Stimulated activated CD8-positive, alpha-beta memory T cell treated with anti-CD3 and anti-CD28 coated beads, Interleukin-15, amount 100 ng/mL, for 4 hours (primary cell): ENCODE measurements around the gene HSFX3.
"Not testable (repeated sequence)": the region's sequence is repeated elsewhere in the genome, so short reads cannot be mapped to it uniquely, and the experiment has no call there.

Experiments
- DNase-seq, 2 donors: peaks; one replicate each; pipeline ENCODE4 v3.0.0-alpha.2; 2020; ENCODE audit warnings: low read depth in 2 of 2

HSFX3 gene, protein sequence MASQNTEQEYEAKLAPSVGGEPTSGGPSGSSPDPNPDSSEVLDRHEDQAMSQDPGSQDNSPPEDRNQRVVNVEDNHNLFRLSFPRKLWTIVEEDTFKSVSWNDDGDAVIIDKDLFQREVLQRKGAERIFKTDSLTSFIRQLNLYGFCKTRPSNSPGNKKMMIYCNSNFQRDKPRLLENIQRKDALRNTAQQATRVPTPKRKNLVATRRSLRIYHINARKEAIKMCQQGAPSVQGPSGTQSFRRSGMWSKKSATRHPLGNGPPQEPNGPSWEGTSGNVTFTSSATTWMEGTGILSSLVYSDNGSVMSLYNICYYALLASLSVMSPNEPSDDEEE

DNA sequence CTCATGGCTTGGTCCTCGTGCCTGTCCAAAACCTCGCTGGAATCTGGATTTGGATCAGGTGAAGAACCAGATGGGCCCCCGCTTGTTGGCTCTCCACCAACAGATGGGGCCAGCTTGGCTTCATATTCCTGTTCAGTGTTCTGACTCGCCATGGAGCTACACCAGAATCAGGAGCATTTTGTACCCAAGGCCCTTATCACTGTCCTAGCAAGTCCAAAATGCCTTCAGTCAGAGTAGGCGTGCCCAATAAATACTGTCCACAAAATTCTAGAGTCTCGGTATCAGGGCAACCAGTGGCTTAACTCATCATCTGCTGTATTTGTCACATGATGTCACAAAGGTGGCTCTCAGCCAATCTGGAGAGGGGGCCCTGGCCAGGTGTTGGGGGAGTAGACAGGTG, at the start of gene HSFX3:
HSFX3 (minus strand) TSS at position 224 of the 400 bp plus-strand sequence; CDS start at position 152, 72 bp downstream.
- not testable (repeated sequence) for DNase-seq

DNA sequence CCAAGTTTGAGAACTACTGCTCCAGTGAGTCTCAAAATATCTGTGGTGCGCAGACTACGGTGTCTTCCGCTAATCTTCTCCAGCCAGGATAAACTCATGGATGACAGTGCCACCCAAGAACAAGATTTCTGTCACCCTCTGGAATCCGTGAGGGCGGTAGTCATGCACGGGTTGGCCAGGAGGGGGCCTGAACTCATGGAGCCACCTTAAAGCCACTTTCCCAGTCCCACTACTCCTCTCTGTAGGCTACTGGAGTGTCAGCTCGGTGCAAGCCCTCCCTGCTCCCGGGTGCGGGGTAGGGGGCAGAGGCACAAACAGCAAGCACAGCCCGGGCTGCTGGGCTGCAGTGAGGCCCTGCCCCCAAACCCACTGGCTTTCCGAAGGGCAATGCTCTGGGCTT, 48.9 kb upstream of the HSFX3 start:
- not testable (repeated sequence) for DNase-seq

DNA sequence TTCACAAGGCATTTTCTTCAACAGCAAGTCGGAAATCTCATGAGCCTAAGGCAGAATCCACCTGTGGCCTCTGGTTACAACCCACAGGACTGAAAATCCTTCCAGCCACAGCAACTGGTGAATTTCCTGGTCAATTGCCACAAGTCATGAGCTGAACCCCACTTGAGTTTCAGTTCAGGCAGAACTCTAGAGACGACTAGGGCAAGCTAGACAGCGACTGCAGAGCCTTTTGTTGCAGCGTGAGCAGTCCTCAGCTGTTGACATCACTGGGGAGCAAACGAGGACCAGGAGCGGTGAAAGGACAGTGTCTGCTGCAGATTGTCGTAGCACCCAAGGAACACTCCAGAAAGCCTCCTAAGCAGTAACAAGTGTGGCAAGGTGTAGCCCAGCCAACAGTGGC, 46.2 kb upstream of the HSFX3 start:
- not testable (repeated sequence) for DNase-seq

DNA sequence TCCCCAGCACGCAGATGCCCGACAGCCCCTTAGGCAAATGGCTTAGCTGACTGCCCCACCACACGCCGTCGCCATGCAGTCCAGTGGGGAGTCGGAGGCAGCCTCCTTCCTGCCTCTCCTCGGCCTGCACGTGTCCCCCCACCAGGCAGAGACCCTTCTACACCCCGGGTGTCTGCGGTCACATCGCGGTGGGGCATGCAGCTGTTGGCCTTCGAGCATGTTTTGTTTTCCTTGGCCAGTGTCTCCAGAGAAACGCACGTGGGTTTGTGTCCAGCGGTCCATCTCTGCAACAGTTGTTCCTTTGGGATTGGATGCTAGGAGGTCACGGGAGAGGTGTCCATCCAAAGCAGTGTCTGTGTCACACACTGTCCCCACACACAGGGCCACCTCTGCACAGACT, 45.5 kb upstream of the HSFX3 start, which contains the start of gene HSFX2:
HSFX2 (minus strand) TSS at position 101 of the 400 bp plus-strand sequence. CDS start 614 bp downstream, outside the sequence.
- not testable (repeated sequence) for DNase-seq

DNA sequence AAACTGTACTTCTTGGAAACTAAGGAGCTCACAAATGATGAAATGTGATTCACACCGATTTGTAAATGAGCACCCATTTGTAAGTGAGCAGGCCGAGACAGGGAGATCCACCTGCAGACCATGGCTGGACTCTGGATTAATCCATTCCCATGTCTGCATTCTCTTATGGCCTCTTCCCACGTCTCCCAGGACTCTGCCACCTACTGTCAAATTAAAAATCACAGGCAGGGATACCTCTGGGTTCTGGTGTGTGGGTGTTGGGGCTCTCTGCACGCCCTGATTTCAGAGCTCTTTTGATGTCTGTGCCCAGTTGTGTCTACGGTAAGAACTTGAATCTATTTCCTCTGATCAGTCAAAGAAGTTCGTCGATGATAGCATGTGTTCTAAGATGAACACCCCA, 41.3 kb upstream of the HSFX3 start:
- DNase-seq: not testable (repeated sequence)

DNA sequence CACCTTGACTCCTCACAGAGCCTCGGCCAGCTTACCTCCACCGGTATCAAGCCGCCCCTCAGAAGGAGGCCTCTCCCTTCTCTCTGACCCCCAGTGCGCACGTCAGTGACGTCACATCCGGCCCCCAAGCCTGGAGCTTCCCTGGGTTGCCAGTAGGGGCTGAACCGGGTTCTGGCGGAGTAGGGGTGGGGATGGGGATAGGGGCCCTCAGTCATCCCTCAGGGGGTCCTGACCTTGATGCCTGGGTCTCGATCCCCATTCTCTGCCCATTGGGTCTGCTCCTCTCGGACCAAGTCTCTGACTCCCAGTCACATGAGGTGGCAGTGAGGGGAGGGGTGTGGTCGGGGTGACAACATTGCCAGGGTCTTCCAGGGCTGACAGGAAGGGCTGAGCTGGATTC, 37.6 kb upstream of the HSFX3 start, which contains the start of gene MAGEA9B:
MAGEA9B (minus strand) TSS at position 101 of the 400 bp plus-strand sequence. CDS start 4,280 bp downstream, outside the sequence.
- DNase-seq: not testable (repeated sequence)

DNA sequence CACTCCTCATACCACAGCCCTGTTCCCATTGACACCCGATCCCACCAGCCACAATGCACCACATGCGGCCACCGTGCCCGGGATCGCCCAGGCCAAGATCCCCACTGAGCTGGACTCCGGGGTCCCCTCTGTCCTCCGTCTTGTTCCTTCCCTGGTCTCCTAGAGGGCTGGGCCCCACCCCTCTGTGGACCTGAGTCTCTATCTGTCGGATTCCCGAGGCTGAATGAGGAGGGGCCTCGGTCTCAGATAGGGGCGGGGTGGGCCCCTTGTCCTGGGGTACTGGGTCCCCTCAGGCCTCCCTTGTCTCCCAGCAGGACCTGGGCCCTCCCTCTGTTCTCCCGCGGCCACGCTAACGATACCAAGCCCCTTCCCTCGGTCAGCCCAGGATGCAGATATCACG, 35.9 kb upstream of the HSFX3 start:
- DNase-seq: not testable (repeated sequence)

DNA sequence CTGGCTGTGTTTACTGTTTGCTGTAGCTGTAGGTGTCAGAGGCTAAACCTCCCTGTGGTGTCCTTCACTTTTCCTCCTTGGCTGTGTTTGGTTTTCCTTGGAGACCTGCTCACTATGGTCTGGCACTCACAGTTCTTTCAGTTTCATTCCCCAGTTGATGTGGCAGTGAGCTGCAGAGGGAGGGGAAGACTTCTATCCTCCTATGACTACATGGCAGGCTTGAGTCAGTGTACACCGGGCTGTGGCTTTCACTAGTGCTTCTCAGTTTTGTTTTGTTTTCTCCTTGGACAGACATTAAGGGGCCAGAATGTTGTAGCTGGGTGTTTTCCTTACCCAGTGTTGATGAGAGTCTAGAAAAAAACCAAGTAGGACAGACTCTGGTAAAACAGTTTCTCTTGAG, 23.7 kb upstream of the HSFX3 start:
- not testable (repeated sequence) for DNase-seq

DNA sequence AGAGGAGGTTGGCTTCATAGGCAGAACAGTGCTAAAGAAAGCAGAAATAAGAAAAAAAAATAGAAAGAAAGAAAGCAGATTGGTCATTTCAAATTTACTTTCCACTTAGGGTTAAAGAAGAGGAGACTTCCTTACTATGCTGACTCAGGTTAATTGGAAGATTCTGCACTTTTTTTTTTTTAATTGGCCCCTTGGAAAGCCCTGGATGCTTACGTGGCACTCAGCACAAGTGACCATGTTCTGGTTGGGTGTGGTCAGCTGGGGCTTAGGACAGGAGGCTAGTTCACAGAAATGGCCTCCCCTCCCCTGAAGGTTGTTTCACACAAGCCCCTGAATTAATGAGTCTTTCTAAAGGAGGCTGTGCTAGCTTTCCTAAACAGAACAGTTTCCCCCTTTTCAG, 23.0 kb upstream of the HSFX3 start:
- no peak for DNase-seq

DNA sequence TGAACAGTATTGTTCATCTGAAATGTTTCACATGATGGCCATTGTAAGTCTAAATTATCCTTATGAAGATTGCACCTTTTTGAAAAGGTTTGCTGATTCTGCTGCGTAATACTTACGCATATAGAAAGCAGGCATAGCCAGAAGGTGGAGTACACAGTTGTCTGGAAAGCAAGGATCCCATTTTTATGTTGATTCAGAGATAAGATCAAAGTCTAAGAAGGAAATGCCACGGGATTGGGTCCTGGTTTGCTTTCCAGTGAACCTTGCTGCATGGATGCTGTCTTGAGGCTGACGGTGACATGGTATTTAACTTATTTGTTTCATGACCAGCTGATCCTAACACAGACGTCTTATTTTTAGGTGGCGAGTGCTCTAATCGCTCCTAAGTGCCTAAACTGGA, 22.0 kb upstream of the HSFX3 start:
- DNase-seq: no peak

DNA sequence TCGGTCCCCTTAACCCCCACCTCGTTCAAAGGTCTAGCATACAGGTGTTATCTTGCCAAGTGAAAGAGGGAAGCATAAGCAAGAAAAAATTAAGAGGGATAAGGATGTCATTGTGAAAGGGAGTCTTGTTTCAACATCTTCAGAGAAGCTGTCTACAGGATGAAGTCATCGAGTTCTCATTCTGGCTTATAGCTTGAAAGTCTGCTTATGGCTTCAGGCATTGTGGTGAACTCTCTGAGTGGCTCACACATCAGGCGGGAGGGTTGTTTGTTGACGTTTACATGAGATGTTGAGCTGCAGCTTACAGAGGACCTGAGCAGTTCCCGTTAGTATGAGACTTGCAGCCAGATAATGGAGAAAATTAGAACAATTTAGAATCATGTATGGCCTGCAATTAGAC, 20.9 kb upstream of the HSFX3 start:
- DNase-seq: no peak

DNA sequence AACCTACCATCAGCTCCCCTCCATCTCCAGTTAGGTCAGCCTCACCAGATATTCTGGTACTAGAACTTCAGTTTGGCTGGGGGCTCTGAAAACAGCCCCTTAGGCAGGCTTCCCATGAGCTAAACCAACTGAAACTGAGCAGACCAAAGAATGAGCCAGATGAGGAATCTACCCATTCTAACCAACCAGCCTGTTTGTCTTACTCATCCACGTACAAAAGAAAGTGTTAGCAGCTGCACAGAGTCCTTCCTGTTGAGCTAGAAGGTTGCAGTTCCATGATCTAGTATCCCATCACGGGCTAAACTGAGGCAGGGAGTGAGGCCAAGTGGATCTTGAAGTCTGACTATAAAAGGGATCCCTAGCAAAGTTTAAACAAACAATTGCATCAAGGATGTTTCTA, 20.0 kb upstream of the HSFX3 start:
- no peak for DNase-seq

DNA sequence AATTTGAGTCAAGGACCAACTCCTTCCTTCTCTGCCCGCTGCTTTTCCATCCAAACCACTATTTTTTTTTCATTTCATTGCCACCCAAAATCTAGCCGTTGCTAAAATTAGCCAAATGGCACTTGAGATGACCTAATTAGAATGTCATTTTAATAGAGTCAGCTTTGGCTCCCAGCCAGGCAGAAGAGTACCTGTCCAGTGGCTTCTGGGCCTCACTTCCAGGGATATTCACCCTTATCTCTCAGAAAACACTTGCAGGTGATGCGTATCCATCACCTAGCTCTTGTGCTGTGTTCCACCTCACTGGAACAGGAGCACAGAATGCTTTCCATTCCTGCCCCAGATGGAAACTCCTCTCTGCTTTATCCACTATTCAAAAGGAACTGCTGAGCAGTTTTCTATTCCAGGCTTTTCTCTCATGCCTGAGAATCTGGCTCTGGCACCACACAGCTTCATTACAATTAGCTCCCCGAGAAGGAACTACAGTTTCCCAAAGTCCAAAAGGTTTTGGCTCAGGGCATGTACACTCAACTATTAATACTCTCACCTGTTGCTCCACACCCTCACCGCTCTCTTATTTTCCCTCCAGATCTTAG, 19.1 kb upstream of the HSFX3 start:
- DNase-seq: no peak

DNA sequence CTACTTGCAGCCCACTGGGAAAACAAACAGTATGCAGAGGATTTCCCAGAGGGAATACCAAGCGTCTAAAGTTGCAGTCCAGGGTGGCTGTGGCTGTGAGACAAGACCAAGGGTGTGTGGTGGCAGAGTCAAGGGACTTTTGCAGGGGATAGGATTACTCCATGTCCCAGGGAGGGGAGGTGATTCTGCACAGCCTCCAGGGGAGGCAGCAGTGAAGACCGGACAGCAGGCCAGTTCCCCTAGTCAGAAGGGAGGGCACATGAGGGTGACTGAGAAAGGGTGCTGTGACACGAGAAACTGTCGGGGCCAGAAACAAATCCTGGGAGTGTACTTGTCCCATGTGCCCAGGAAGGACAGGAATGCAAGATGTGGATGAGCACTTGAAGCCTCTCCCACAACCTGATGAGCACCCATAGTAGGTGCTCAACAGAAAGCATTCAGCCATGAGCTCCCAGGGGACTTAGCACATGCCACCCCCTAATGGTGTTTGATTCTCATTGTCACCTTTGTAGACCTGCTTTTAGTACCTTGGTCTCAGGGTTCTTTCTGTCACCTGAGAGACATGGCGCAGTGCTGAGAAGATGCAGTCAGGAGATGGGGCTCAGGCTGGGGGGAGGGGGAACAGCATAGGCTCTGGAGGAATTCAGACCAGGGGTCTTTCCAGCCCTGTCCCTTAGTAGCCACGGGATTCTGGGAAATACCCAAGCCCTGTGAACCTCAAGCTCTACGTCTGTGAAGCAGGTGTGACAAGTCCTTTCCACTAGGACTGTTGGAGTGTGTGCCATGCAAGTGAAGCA, 18.1 kb upstream of the HSFX3 start:
- no peak for DNase-seq

DNA sequence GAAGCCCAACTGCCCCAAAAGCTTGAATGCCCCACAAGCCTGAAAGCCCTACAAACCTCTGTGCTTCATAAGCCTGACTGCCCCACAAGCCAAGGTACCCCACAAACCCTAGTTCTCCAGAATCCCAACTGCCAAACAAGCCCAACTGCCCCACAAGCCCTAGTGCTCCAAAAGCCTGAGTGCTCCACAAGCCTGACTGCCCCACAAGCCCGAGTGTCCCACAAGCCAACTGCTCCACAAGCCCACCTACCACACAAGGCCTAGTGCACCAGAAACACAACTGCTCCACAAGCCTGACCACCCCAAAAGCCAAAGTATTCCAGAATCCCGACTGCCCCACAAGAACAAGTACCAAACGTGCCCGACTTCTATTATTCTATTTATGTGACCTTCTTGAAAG, 13.6 kb upstream of the HSFX3 start:
- no peak for DNase-seq

DNA sequence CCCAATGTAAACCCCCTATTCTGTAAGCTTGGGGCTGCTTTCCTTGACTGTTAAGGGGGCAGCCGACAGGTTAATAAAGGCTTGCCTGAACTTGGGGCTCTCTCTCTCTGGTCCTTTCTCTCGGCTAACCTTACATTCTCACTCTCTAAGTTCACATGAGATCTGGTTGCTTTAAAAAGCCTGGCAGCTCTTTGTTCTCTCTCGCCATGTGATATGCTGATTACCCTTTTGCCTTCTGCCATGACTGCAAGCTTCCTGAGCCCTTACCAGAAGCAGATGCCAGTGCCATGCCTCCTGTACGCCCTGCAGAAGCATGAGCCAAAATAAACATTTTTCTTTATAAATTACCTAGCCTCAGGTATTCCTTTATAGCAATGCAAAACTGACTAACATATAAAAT, 5.5 kb upstream of the HSFX3 start:
- not testable (repeated sequence) for DNase-seq

DNA sequence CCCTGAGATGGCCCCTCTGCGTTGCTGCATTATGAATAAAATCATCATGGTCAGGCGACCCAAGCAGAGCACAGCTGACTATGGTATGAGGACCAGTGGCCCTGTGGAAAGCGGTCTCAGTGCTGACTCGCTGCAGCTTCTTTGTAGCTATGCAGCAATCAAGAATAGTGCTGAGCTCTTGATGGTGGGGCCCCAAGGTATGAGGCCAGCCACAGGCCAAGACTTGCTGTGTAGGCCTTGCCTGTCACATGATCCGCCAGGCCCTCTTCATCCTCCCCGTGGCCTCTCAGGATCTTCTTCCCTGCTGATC, 2.2 kb upstream of the HSFX3 start:
- DNase-seq: not testable (repeated sequence)

DNA sequence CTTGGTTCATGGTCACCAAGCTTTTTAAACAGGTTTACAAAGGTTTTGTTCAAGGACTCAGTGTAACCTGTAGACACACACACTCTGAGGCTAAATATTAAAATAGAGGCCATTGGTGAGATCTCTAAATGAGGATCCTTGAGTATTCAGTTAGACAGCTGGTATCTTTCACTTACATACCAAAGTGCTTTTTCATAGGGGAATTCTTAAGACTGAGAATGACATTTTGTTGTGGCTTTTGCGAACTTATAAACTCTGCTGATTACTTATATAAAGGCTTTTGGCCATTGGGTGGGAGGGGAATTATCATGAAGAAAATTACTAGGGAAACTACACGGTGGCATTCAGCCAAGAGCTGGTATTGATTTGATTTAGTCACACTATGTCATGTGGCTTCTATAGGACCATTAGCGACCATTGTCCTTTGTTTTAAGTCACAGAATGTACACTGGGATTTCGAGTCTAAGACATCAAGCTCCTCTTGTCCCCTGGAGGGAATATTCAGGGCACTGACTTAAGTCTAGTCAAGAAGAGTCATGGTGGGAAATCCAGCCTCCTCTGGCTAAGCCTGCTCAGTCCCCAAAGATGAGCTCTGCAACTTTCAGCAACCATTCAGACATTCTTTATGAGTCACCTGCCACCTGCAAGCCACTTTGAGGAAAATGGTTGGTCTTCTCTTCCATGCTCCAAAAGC, 1.7 kb upstream of the HSFX3 start:
- not testable (repeated sequence) for DNase-seq

DNA sequence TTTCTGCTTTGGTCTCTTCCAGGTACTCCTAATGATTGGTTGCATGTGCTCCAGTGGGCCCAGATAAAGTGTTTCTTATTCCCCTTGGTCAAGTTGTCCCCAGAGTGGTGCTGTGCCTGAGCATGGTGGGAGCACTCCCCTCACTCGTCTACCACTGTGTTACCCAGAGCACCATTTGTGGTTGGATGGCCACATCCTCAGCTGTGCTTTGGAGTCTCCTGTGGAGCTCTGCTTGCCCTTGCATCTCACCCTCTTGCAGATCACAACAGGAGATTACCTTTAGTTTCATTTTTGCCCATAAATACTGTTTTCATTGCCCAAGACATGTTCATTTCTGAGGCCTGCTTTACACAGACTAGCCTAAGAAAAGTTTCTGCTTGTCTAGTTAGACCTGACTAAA, 730 bp upstream of the HSFX3 start:
- not testable (repeated sequence) for DNase-seq

DNA sequence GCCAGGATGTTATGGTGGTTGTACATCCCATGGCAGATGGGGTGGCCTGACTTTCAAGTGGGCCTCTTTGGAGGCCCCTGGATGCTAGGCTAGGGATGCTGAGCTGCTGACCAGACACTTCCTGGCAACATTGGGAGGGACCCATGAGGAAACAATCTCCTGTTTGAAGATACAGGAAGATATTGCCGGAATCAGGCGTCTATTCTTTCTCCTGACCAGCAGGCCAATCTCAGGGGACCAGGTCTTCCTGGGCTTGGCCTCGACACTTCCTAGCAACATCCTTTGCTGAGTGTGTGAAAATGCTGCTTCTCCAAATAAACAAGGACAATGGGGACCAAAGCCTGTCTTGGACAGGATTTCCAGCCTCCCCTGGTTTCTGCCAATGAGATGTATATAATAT, 1.9 kb downstream of the HSFX3 start:
- not testable (repeated sequence) for DNase-seq

DNA sequence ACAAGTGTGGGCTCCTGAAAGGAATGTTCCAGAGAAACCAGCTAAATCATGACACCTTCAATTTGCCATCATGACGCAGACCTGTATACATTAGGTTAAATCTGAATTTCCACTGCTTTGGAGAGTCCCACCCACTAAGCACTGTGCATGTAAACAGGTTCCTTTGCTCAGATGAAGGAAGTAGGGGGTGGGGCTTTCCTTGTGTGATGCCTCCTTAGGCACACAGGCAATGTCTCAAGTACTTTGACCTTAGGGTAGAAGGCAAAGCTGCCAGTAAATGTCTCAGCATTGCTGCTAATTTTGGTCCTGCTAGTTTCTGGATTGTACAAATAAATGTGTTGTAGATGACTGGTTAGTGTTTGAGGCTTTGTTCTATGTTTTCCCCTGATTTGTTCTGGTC, 2.8 kb downstream of the HSFX3 start:
- DNase-seq: not testable (repeated sequence)
